ENCODE results near the gene RAD51C. TPM values are rescaled to one million over a fixed set of nuclear protein-coding genes. Genes with fewer than 3 reads are reported as not detected.

Gene RAD51C
- total RNA-seq, 1 donor from 2014 or later = 9.4 TPM

DNA sequence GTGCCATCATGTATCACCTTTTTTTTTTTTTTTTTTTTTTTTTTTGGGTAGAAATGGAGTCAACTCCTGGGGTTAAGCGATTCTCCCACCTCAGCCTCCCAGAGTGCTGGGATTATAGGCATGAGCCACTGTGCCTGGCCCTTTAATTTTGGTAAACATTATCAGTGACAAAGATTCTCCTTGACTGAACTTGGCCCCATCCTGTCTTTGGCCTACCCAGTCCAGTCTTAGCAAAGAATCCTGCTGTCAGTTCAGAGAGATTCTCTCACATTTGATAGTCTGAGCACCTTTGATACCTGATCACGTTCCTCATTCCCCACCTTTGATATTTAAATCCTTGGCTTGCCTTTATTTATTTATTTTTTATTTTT, 11.5 kb downstream of the RAD51C start:
- Histone ChIP-seq H2AFZ (ENCODE audit: low read depth, low read length) (no peak overlapping the region), H3K36me3 (ENCODE audit: insufficient read depth, low read length) (no peaks in the 10 kb centered on the region), H3K9me3 (ENCODE audit: insufficient read depth, low read depth, low read length) (no peaks in the 10 kb centered on the region), H3K79me2 (ENCODE audit: insufficient read depth, low read length) (no peaks in the 10 kb centered on the region), H3K4me1 (ENCODE audit: insufficient read depth, low read length) (peaks cover 11% of the 10 kb centered on the region), H4K20me1 (ENCODE audit: insufficient read depth, low read length) (no peaks in the 10 kb centered on the region), H3K9ac (ENCODE audit: low read length) (no peak overlapping the region), H3K27ac (ENCODE audit: low read depth, low read length) (peak overlapping the region; percentile 24), H3K4me3 (ENCODE audit: insufficient read depth, low read depth, low read length) (no peak overlapping the region), H3K4me2 (ENCODE audit: low read length) (no peak overlapping the region), H3K27me3 (ENCODE audit: insufficient read depth, low read length) (no peaks in the 10 kb centered on the region)
- peaks cover 7% of the 10 kb centered on the region for H3K4me1 Mint-ChIP-seq (ENCODE audit: low read depth, unreplicated experiment)
- H3K36me3 Mint-ChIP-seq (ENCODE audit: low read depth, unreplicated experiment) = no peaks in the 10 kb centered on the region
- no peaks in the 10 kb centered on the region for H3K9me3 Mint-ChIP-seq (ENCODE audit: unreplicated experiment)
- H3K27me3 Mint-ChIP-seq (ENCODE audit: low read depth, unreplicated experiment) = no peaks in the 10 kb centered on the region
- no peak overlapping the region for H3K4me3 Mint-ChIP-seq (ENCODE audit: unreplicated experiment)
- DNase-seq (ENCODE audit: low read depth) (no peak), FAIRE-seq (no peak)
- TF ChIP-seq EZH2 (IDR thresholded peaks at IDR 0.05; ENCODE audit: insufficient read depth, low read length) = no peak
- TF ChIP-seq, protein P1, sequence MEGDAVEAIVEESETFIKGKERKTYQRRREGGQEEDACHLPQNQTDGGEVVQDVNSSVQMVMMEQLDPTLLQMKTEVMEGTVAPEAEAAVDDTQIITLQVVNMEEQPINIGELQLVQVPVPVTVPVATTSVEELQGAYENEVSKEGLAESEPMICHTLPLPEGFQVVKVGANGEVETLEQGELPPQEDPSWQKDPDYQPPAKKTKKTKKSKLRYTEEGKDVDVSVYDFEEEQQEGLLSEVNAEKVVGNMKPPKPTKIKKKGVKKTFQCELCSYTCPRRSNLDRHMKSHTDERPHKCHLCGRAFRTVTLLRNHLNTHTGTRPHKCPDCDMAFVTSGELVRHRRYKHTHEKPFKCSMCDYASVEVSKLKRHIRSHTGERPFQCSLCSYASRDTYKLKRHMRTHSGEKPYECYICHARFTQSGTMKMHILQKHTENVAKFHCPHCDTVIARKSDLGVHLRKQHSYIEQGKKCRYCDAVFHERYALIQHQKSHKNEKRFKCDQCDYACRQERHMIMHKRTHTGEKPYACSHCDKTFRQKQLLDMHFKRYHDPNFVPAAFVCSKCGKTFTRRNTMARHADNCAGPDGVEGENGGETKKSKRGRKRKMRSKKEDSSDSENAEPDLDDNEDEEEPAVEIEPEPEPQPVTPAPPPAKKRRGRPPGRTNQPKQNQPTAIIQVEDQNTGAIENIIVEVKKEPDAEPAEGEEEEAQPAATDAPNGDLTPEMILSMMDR (IDR thresholded peaks at IDR 0.05; ENCODE audit: insufficient read depth, low read depth, low read length) = no peak
- no peak overlapping the region for H3K27ac Mint-ChIP-seq (ENCODE audit: unreplicated experiment)

DNA sequence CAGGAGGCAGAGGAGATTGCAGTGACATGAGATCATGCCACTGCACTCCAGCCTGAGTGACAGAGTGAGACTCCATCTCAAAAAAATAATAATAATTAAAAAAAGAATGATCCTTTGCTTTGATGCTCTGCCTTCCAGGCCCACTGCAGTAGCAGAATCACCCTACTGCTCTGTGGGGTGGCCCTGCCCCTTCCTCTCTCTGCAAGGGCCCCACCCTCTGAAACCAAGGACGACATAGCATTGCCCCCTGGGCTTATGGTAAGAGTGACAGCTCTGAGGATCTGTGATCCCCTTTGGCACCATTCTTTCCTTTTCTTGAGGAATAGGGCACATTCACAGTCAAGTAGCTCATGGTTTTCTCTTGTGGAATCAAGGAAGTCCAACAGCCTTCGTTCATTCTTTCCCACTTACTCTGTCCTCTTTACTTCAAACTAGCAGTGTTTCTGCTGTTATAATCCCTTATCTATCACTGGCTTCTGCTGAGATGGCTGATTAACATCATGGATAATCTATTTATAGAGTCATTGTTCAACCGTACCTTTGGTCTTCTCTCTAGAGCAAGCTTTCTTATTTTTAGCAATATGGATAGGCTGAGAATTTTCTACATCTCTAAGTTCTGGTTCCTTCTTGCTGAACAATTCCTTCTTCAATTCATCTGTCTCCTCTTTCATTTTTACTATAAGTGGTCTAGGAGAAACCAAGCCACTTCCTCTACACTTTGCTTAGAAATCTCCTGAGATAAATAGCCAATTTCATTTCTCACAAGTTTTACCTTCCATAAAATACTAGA, 14.1 kb downstream of the RAD51C start:
- no peak overlapping the region for H3K4me2 ChIP-seq (ENCODE audit: low read length)
- no peak overlapping the region for H3K4me3 ChIP-seq (ENCODE audit: insufficient read depth, low read depth, low read length)
- no peak overlapping the region for H3K27ac ChIP-seq (ENCODE audit: low read depth, low read length)
- TF ChIP-seq EZH2 (IDR thresholded peaks at IDR 0.05; ENCODE audit: insufficient read depth, low read length) = no peak
- TF ChIP-seq, protein P1 (IDR thresholded peaks at IDR 0.05; ENCODE audit: insufficient read depth, low read depth, low read length) = no peak
- H3K36me3 Mint-ChIP-seq (ENCODE audit: low read depth, unreplicated experiment) = no peaks in the 10 kb centered on the region
- no peak overlapping the region for H3K4me3 Mint-ChIP-seq (ENCODE audit: unreplicated experiment)
- H3K9ac ChIP-seq (ENCODE audit: low read length) = no peak overlapping the region
- H3K4me1 ChIP-seq (ENCODE audit: insufficient read depth, low read length) = peaks cover 11% of the 10 kb centered on the region
- no peaks in the 10 kb centered on the region for H3K9me3 ChIP-seq (ENCODE audit: insufficient read depth, low read depth, low read length)
- H3K27me3 ChIP-seq (ENCODE audit: insufficient read depth, low read length) = no peaks in the 10 kb centered on the region
- H2AFZ ChIP-seq (ENCODE audit: low read depth, low read length) = no peak overlapping the region
- peaks cover 7% of the 10 kb centered on the region for H3K4me1 Mint-ChIP-seq (ENCODE audit: low read depth, unreplicated experiment)
- H4K20me1 ChIP-seq (ENCODE audit: insufficient read depth, low read length) = no peaks in the 10 kb centered on the region
- H3K27ac Mint-ChIP-seq (ENCODE audit: unreplicated experiment) = no peak overlapping the region
- no peaks in the 10 kb centered on the region for H3K27me3 Mint-ChIP-seq (ENCODE audit: low read depth, unreplicated experiment)
- no peaks in the 10 kb centered on the region for H3K9me3 Mint-ChIP-seq (ENCODE audit: unreplicated experiment)
- peaks cover 4% of the 10 kb centered on the region for H3K36me3 ChIP-seq (ENCODE audit: insufficient read depth, low read length)
- DNase-seq (ENCODE audit: low read depth) = peak; percentile 8
- no peak for FAIRE-seq
- H3K79me2 ChIP-seq (ENCODE audit: insufficient read depth, low read length) = no peaks in the 10 kb centered on the region

DNA sequence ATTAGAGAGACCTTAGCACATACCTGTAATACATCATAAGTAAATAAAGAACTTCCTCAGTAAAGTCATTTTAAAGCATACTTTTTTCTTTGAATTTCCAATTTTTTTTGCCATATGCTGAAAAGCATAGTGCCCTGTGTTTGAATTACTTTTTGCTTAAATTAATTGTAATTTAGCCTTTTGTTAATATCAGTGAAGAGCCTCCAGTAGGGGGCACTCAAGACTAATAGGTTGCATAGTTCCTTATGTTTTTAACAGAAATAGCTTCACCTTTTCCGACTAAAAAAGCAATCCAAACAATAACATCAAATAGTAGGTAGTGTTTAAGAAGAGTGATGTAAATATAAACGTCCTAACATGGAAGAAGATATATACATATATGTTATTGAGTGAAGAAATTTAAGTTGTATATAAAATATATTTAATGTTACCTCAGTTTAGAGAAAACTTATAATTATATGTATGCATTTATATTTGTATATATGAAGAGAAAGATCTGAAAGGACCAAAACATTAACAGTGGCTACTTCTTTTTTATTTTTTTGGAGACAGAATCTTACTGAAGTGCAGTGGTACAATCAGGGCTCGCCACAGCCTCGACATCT, 18.6 kb downstream of the RAD51C start:
- no peak overlapping the region for H3K4me3 ChIP-seq (ENCODE audit: insufficient read depth, low read depth, low read length)
- no peak overlapping the region for H3K4me2 ChIP-seq (ENCODE audit: low read length)
- peaks cover 4% of the 10 kb centered on the region for H3K36me3 ChIP-seq (ENCODE audit: insufficient read depth, low read length)
- H4K20me1 ChIP-seq (ENCODE audit: insufficient read depth, low read length) = no peaks in the 10 kb centered on the region
- no peaks in the 10 kb centered on the region for H3K79me2 ChIP-seq (ENCODE audit: insufficient read depth, low read length)
- TF ChIP-seq, protein P1 (IDR thresholded peaks at IDR 0.05; ENCODE audit: insufficient read depth, low read depth, low read length) = peak; percentile 71
- TF ChIP-seq EZH2 (IDR thresholded peaks at IDR 0.05; ENCODE audit: insufficient read depth, low read length) = no peak
- DNase-seq (ENCODE audit: low read depth) (peak; percentile 25), FAIRE-seq (no peak)
- H3K9me3 ChIP-seq (ENCODE audit: insufficient read depth, low read depth, low read length) = no peaks in the 10 kb centered on the region
- no peaks in the 10 kb centered on the region for H3K9me3 Mint-ChIP-seq (ENCODE audit: unreplicated experiment)
- no peaks in the 10 kb centered on the region for H3K4me1 ChIP-seq (ENCODE audit: insufficient read depth, low read length)
- no peaks in the 10 kb centered on the region for H3K27me3 Mint-ChIP-seq (ENCODE audit: low read depth, unreplicated experiment)
- H3K36me3 Mint-ChIP-seq (ENCODE audit: low read depth, unreplicated experiment) = no peaks in the 10 kb centered on the region
- no peak overlapping the region for H2AFZ ChIP-seq (ENCODE audit: low read depth, low read length)
- H3K27ac ChIP-seq (ENCODE audit: low read depth, low read length) = no peak overlapping the region
- H3K4me3 Mint-ChIP-seq (ENCODE audit: unreplicated experiment) = no peak overlapping the region
- peaks cover 3% of the 10 kb centered on the region for H3K4me1 Mint-ChIP-seq (ENCODE audit: low read depth, unreplicated experiment)
- no peaks in the 10 kb centered on the region for H3K27me3 ChIP-seq (ENCODE audit: insufficient read depth, low read length)
- H3K27ac Mint-ChIP-seq (ENCODE audit: unreplicated experiment) = no peak overlapping the region
- H3K9ac ChIP-seq (ENCODE audit: low read length) = no peak overlapping the region
